Smooth muscle cell (in vitro differentiated cells): ENCODE results near the gene CAB39L. TPM values are rescaled to one million over a fixed set of nuclear protein-coding genes. Genes with fewer than 3 reads are reported as not detected.
A peak's percentile ranks its signal among the peaks of the same experiment; 100 is the strongest.

ENCODE experiments used
- DNase-seq: peaks from one replicate; lab custom pipeline; 2025; ENCODE audit not compliant: unreplicated experiment; lab: John Stamatoyannopoulos, UW
- H2AFZ ChIP-seq: fragments of 200-600 bp; sonication (generic); 2 replicates; pipeline ENCODE4 v1.6.0; 2016; ENCODE audit warnings: antibody characterized with exemption, low read depth, mild to moderate bottlenecking
- H3F3A ChIP-seq: fragments of 200-600 bp; sonication (generic); 2 replicates; pipeline ENCODE4 v1.6.0; 2017; ENCODE audit warnings: antibody characterized with exemption, low read depth
- H3K27ac ChIP-seq: fragments of 200-600 bp; sonication (generic); 2 replicates; pipeline ENCODE4 v1.5.1; 2016; ENCODE audit warnings: low read depth, mild to moderate bottlenecking
- H3K27me3 ChIP-seq: fragments of 200-600 bp; sonication (generic); 2 replicates; pipeline ENCODE4 v1.6.1; 2016; ENCODE audit warnings: low read depth, mild to moderate bottlenecking
- H3K36me3 ChIP-seq: fragments of 200-600 bp; sonication (generic); 2 replicates; pipeline ENCODE4 v1.5.1; 2016; ENCODE audit warnings: low read depth
- H3K4me1 ChIP-seq: fragments of 200-600 bp; sonication (generic); 2 replicates; pipeline ENCODE4 v1.5.1; 2016; ENCODE audit warnings: low read depth
- H3K4me2 ChIP-seq: fragments of 200-600 bp; sonication (generic); 2 replicates; pipeline ENCODE4 v1.6.0; 2016; ENCODE audit warnings: mild to moderate bottlenecking
- H3K4me3 ChIP-seq: fragments of 200-600 bp; sonication (generic); 2 replicates; pipeline ENCODE4 v1.5.1; 2016; ENCODE audit warnings: mild to moderate bottlenecking
- H3K79me2 ChIP-seq: fragments of 200-600 bp; sonication (generic); 2 replicates; pipeline ENCODE4 v1.6.0; 2016; ENCODE audit warnings: low read depth, mild to moderate bottlenecking
- H3K9ac ChIP-seq: fragments of 200-600 bp; sonication (generic); 2 replicates; pipeline ENCODE4 v1.6.0; 2016; ENCODE audit warnings: low read depth
- H3K9me3 ChIP-seq: fragments of 200-600 bp; sonication (generic); replicated peaks from 2 replicates; pipeline ENCODE4 v1.5.1; 2016; ENCODE audit warnings: low read depth
- H4K20me1 ChIP-seq: fragments of 200-600 bp; sonication (generic); 2 replicates; pipeline ENCODE4 v1.6.0; 2016; ENCODE audit warnings: low read depth
- CTCF ChIP-seq: fragments of 200-600 bp; sonication (generic); IDR thresholded peaks from 2 replicates; pipeline ENCODE4 v1.5.1; 2017; ENCODE audit warnings: borderline replicate concordance, mild to moderate bottlenecking, antibody characterized with exemption; ENCODE audit not compliant: insufficient read depth, poor library complexity, severe bottlenecking
- WGBS: methylation state at CpG from one replicate; pipeline ENCODE4 v1.1.7; 2016; ENCODE audit warnings: low lambda C conversion rate; 5-methylcytosine and 5-hydroxymethylcytosine counted together
- polyA plus RNA-seq: library from polyadenylated mRNA; unstranded; fragments of >200 nt; fragmentation: Nextera tagmentation; extraction: Ambion mirVana; gene quantifications from 2 replicates; pipeline ENCODE4 v1.2.1, GENCODE V29; 2016
- total RNA-seq: library from RNA; depleted of rRNA; stranded (reverse); fragments of >200 nt; gene quantifications from 2 replicates; pipeline ENCODE4 v1.2.3, GENCODE V29; 2014

CAB39L gene
- total and polyA plus RNA-seq, 2 experiments from 2014 or later, result 13.2 to 13.8 TPM

GRCh38 chr13:49308097-49308875 is 135.6 kb downstream of the CAB39L start:
- Histone ChIP-seq H3K27ac (peak overlapping the region; percentile 38), H3K4me2 (no peak overlapping the region), H4K20me1 (no peaks in the 10 kb centered on the region), H2AFZ (no peak overlapping the region), H3K79me2 (no peaks in the 10 kb centered on the region), H3K27me3 (no peaks in the 10 kb centered on the region), H3K4me1 (no peaks in the 10 kb centered on the region), H3K9me3 (no peaks in the 10 kb centered on the region), H3K36me3 (no peaks in the 10 kb centered on the region), H3F3A (no peaks in the 10 kb centered on the region), H3K9ac (no peak overlapping the region), H3K4me3 (no peak overlapping the region)
- WGBS, result 81% methylated on average over 7 of the region's 7 CpGs
- no peak for TF ChIP-seq CTCF
- DNase-seq, result no peak

GRCh38 chr13:49307365-49307764 is 136.5 kb downstream of the CAB39L start:
- H3K9me3 ChIP-seq, result no peaks in the 10 kb centered on the region
- no peak overlapping the region for H2AFZ ChIP-seq
- H3K4me1 ChIP-seq, result no peaks in the 10 kb centered on the region
- no peak overlapping the region for H3K27ac ChIP-seq
- H4K20me1 ChIP-seq, result no peaks in the 10 kb centered on the region
- no peak for TF ChIP-seq CTCF
- no peaks in the 10 kb centered on the region for H3K36me3 ChIP-seq
- 96% methylated on average over 6 of the region's 6 CpGs for WGBS
- no peaks in the 10 kb centered on the region for H3K27me3 ChIP-seq
- DNase-seq, result no peak
- no peaks in the 10 kb centered on the region for H3F3A ChIP-seq
- no peak overlapping the region for H3K9ac ChIP-seq
- no peak overlapping the region for H3K4me2 ChIP-seq
- no peaks in the 10 kb centered on the region for H3K79me2 ChIP-seq
- no peak overlapping the region for H3K4me3 ChIP-seq

GRCh38 chr13:49305792-49306425 is 138.0 kb downstream of the CAB39L start:
- no peak overlapping the region for H3K9ac ChIP-seq
- H3K27me3 ChIP-seq, result no peaks in the 10 kb centered on the region
- no peak overlapping the region for H3K27ac ChIP-seq
- H3K9me3 ChIP-seq, result no peaks in the 10 kb centered on the region
- H3K79me2 ChIP-seq, result no peaks in the 10 kb centered on the region
- TF ChIP-seq CTCF, result no peak
- H3K4me3 ChIP-seq, result no peak overlapping the region
- H3K4me1 ChIP-seq, result no peaks in the 10 kb centered on the region
- no peak for DNase-seq
- H2AFZ ChIP-seq, result no peak overlapping the region
- no peaks in the 10 kb centered on the region for H3F3A ChIP-seq
- H3K4me2 ChIP-seq, result no peak overlapping the region
- H3K36me3 ChIP-seq, result no peaks in the 10 kb centered on the region
- no peaks in the 10 kb centered on the region for H4K20me1 ChIP-seq
- 91% methylated on average over 15 of the region's 15 CpGs for WGBS
